Glutamatergic neuron (in vitro differentiated cells): Measurements from ENCODE around the gene DEPDC5. TPM values are rescaled to one million over a fixed set of nuclear protein-coding genes. Genes with fewer than 3 reads are reported as not detected.
"Not testable (repeated sequence)": the region's sequence is repeated elsewhere in the genome, so short reads cannot be mapped to it uniquely, and the experiment has no call there.

Experiments used
- DNase-seq: peaks from one replicate; pipeline ENCODE4 v3.0.0; 2022
- H3K27ac Mint-ChIP-seq: one replicate; pipeline ENCODE4 v1.8.0; 2020; ENCODE audit warnings: mild to moderate bottlenecking, mixed read lengths, inconsistent platforms; ENCODE audit not compliant: unreplicated experiment
- H3K27me3 Mint-ChIP-seq: one replicate; pipeline ENCODE4 v1.8.0; 2020; ENCODE audit warnings: mild to moderate bottlenecking, moderate library complexity, mixed read lengths, inconsistent platforms; ENCODE audit not compliant: unreplicated experiment
- H3K36me3 Mint-ChIP-seq: one replicate; pipeline ENCODE4 v1.8.0; 2020; ENCODE audit warnings: mild to moderate bottlenecking, mixed read lengths, inconsistent platforms; ENCODE audit not compliant: unreplicated experiment
- H3K4me1 Mint-ChIP-seq: one replicate; pipeline ENCODE4 v1.8.0; 2020; ENCODE audit warnings: mild to moderate bottlenecking, low read depth, mixed read lengths, inconsistent platforms; ENCODE audit not compliant: unreplicated experiment
- H3K4me3 Mint-ChIP-seq: one replicate; pipeline ENCODE4 v1.8.0; 2020; ENCODE audit warnings: mild to moderate bottlenecking, mixed read lengths, inconsistent platforms; ENCODE audit not compliant: unreplicated experiment
- H3K9me3 Mint-ChIP-seq: one replicate; pipeline ENCODE4 v1.8.0; 2020; ENCODE audit warnings: mild to moderate bottlenecking, moderate library complexity, mixed read lengths, inconsistent platforms; ENCODE audit not compliant: unreplicated experiment
- total RNA-seq: library from RNA; stranded (reverse); fragmentation: NEBNext Ultra II Directional; extraction: Animal tissue kit (Norgen Biotek cat#: 25700); gene quantifications from one replicate; pipeline ENCODE4 v1.2.1, GENCODE V29; 2021; ENCODE audit not compliant: unreplicated experiment
- TF ChIP-seq, protein P1 (sequence below): fragments of 200-600 bp; sonication (generic); IDR thresholded peaks from one replicate; pipeline ENCODE4 v1.5.0; 2021; ENCODE audit not compliant: partially characterized antibody, unreplicated experiment

DEPDC5 gene
- total RNA-seq, 1 donor from 2014 or later = 32.0 TPM

DNA sequence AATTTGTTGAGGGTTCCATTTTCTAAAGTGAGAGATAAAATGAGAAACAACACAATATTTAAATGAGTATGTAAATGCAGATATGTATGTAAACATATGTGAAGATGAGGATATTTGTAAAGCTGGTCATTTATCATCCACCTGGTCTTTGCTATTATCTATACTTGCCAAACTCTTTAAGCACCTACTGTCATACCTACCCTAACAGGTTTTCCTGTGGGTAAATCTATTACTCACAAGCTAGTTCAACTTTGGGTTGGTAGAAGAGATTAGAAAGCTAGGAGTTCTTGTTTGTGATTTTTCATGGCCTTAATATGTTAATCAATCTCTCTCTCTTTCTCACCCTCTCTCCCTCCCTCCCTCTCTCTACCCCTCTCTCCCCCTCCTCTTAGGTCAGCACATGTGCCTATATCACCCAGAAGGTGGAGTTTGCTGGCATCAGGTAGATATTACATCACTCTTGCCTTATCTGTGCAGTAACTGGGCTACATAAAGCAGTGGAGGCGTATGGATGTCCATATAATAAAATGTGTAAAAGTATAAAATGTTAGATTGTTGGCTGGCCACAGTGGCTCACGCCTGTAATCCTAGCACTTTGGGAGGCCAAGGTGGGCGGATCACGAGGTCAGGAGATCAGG, 14.7 kb downstream of the DEPDC5 start:
- Mint-ChIP-seq H3K27ac (no peak overlapping the region), H3K36me3 (no peaks in the 10 kb centered on the region), H3K9me3 (no peaks in the 10 kb centered on the region), H3K4me1 (no peaks in the 10 kb centered on the region), H3K27me3 (no peaks in the 10 kb centered on the region), H3K4me3 (no peak overlapping the region)
- no peak for DNase-seq
- TF ChIP-seq, protein P1, sequence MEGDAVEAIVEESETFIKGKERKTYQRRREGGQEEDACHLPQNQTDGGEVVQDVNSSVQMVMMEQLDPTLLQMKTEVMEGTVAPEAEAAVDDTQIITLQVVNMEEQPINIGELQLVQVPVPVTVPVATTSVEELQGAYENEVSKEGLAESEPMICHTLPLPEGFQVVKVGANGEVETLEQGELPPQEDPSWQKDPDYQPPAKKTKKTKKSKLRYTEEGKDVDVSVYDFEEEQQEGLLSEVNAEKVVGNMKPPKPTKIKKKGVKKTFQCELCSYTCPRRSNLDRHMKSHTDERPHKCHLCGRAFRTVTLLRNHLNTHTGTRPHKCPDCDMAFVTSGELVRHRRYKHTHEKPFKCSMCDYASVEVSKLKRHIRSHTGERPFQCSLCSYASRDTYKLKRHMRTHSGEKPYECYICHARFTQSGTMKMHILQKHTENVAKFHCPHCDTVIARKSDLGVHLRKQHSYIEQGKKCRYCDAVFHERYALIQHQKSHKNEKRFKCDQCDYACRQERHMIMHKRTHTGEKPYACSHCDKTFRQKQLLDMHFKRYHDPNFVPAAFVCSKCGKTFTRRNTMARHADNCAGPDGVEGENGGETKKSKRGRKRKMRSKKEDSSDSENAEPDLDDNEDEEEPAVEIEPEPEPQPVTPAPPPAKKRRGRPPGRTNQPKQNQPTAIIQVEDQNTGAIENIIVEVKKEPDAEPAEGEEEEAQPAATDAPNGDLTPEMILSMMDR = no peak

DNA sequence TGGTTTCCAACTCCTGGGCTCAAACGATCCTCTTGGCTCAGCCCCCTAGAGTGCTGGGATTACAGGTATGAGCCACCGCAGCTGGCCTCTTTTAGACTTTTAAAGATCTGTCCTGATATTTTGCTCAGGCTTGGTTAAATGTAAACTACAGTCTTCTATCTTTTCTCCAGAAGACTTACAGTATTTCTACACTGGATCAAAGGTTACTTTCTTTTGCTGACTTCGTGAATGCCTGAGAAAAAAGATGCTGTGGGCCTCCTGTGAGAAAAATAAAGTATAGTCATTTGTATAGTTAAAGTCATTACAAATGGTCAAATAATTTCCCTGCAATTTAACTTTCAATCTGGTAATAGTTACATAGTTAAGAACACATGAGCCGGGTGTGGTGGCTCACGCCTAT, 19.6 kb downstream of the DEPDC5 start:
- no peaks in the 10 kb centered on the region for H3K27me3 Mint-ChIP-seq
- H3K4me1 Mint-ChIP-seq = no peaks in the 10 kb centered on the region
- H3K36me3 Mint-ChIP-seq = no peaks in the 10 kb centered on the region
- no peaks in the 10 kb centered on the region for H3K9me3 Mint-ChIP-seq
- no peak for DNase-seq
- H3K27ac Mint-ChIP-seq = no peak overlapping the region
- H3K4me3 Mint-ChIP-seq = no peak overlapping the region
- TF ChIP-seq, protein P1 = no peak

DNA sequence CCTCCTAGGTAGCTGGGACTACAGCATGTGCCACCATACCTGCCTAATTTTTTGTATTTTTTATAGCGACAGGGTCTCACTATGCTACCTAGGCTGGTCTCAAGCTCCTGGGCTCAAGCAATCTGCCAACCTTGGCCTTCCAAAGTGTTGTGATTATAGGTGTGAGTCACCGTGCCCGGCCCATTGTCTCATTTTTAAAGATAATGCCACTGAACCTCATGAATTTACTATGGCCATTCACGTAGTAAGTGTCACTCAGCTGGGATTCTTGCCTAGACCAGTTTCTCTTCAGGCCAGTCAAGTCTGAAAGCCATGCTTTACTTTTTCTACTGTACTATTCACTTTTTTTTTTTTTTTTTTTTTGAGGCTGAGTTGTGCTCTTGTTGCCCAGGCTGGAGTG, 22.4 kb downstream of the DEPDC5 start:
- Mint-ChIP-seq H3K4me3 (no peak overlapping the region), H3K27me3 (no peaks in the 10 kb centered on the region), H3K4me1 (no peaks in the 10 kb centered on the region), H3K27ac (no peak overlapping the region), H3K36me3 (no peaks in the 10 kb centered on the region), H3K9me3 (no peaks in the 10 kb centered on the region)
- no peak for DNase-seq
- TF ChIP-seq, protein P1 = no peak

DNA sequence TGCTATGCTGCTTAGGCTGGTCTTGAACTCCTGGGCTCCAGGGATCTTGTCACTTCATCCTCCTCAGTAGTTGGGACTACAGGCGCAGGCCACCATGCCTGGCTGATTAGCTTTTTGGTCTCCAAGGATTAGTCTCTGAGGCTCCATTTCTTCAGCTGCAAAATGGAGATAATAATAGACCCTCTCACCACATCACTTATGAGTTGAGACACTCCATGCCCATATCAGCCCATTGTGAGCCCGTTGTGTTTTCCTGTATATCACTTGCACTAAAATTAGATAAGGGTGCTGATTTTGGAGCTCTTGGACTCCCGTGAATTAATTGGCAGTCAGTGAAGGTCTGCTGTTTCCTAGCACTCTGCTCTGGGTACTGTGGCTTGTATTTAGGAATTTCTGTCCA, 36.0 kb downstream of the DEPDC5 start:
- H3K9me3 Mint-ChIP-seq = no peaks in the 10 kb centered on the region
- no peaks in the 10 kb centered on the region for H3K4me1 Mint-ChIP-seq
- H3K27ac Mint-ChIP-seq = no peak overlapping the region
- no peak for DNase-seq
- peaks cover 1% of the 10 kb centered on the region for H3K27me3 Mint-ChIP-seq
- no peaks in the 10 kb centered on the region for H3K36me3 Mint-ChIP-seq
- TF ChIP-seq, protein P1 = no peak
- H3K4me3 Mint-ChIP-seq = no peak overlapping the region

DNA sequence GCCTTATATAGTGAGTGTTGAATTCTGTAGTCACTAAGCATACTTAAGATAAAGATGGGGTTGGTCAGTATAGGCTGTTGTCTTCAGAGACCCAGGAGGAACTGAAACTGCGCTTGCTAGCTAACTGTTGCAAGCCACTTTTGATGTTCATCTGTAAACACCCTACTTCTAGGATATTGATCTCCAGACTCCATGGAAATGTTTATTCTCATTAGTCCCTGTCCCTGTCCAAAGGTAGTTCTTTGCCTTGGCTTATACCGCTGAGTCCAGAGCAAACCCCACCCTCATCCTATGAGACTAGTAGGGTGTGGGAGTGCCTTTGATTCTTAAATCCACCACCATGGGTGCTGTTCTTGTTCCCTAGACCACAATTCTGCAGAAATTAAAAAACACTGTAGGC, 36.4 kb downstream of the DEPDC5 start:
- no peak for DNase-seq
- H3K4me1 Mint-ChIP-seq = no peaks in the 10 kb centered on the region
- no peak overlapping the region for H3K4me3 Mint-ChIP-seq
- TF ChIP-seq, protein P1 = no peak
- no peaks in the 10 kb centered on the region for H3K36me3 Mint-ChIP-seq
- no peaks in the 10 kb centered on the region for H3K9me3 Mint-ChIP-seq
- peaks cover 1% of the 10 kb centered on the region for H3K27me3 Mint-ChIP-seq
- H3K27ac Mint-ChIP-seq = no peak overlapping the region

DNA sequence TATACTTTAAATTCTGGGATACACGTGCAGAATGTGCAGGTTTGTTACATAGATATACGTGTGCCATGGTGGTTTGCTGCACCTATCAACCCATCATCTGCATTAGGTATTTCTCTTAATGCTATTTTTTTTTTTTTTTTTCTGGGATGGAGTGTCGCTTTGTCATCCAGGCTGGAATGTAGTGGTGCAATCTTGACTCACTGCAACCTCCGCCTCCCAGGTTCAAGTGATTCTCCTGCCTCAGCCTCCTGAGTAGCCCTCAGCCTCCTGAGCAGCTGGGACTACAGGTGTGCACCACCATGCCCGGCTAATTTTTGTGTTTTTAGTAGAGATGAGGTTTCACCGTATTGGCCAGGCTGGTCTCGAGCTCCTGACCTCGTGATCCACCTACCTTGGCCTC, 45.5 kb downstream of the DEPDC5 start:
- H3K36me3 Mint-ChIP-seq, H3K9me3 Mint-ChIP-seq, H3K27me3 Mint-ChIP-seq, DNase-seq, H3K4me3 Mint-ChIP-seq, H3K27ac Mint-ChIP-seq, H3K4me1 Mint-ChIP-seq: not testable (repeated sequence)
